Measurements from ENCODE around the gene ART4.

ART4 gene, protein sequence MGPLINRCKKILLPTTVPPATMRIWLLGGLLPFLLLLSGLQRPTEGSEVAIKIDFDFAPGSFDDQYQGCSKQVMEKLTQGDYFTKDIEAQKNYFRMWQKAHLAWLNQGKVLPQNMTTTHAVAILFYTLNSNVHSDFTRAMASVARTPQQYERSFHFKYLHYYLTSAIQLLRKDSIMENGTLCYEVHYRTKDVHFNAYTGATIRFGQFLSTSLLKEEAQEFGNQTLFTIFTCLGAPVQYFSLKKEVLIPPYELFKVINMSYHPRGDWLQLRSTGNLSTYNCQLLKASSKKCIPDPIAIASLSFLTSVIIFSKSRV

DNA sequence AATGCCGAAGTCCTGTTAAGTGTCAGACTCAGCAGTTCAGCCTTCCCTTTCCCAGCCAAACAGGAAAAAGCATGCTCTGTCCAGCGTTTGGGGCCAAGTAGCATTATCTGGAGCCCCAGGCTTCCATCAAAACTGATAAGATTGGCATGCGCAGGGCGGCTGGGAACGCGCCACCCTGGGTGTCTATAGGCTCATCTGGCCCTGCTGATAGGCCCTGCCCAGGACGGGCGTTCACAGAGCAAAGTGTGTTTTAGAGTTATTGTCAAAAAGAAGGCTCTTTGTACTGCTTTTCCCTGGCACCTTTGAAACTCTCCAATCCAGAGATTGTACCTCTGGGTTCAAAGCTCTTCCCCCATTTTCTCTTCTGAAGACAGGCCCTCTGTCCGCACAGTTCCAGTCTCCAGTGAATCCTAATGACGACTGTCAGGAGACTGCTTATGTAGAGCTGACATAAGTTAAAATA lies at the start of gene ART4:
TSS of gene ART4 (minus strand) at position 102 of the 463 bp plus-strand sequence. CDS start 413 bp downstream, outside the sequence.
- H3K27ac ChIP-seq, result peak within 1 kb of the TSS in 6 of 21 experiments; percentile 11 to 53 (median 34)
- H3K4me3 ChIP-seq, result no peak within 1 kb of the TSS

DNA sequence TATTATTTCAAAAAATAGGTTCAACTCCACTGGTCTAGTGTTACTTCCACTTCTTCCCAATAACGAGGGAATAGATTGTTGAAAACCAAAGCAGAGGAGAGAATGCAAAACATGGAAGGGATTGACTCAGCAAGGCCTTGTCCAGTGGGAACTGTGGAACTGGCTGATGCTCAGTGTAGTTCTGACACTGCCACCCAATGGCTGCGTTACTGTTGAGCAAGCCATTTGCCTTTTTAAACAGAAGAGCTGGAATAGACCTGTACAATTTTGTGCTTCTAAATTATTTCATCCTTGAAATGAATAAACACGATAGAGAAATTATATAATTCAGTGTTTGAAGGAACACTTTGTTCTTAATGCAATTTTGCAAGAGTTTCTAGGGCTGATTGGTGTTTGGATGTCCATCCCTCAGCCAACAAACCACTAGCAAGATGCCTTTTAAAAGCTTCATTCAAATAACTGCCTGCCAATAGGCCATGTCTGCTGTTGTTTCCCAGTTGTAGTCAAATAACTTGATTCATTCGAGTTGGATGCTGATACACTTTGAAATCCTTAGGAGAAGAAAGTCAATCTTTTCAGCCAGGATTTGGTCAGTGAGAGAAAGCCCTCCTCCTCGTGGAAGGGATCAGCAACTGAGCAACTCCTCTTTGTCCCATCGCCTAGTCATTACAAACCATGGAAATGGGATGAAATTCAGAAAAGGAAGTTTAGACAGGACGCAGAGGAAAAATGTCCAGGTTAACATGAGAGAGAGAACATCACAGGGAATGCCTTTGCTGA lies 49.6 kb upstream of the ART4 start:
- H3K27ac ChIP-seq, result peak overlapping the region in 10 of 21 experiments; percentile 10 to 69 (median 41)
- no peak overlapping the region for H3K4me3 ChIP-seq

DNA sequence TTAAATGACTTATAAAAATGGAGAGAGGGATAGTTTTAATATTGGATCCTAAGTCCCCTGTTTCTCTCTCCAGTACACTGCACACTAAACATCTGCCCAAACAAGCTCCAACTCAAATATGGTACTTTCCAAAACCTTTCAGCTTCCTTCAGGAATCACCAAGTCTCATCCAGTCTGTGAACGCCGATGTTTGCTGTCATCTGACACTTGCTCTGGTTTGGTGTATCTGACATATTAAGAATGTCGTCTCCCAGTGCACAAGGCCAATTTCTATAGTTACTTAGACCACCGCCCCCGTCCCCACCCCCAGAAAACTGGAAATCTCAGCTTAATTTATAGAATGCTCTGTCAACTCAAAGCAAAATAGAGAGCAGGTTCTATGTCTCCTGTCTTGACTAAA lies 47.4 kb upstream of the ART4 start:
- no peak overlapping the region for H3K4me3 ChIP-seq
- no peak overlapping the region for H3K27ac ChIP-seq

DNA sequence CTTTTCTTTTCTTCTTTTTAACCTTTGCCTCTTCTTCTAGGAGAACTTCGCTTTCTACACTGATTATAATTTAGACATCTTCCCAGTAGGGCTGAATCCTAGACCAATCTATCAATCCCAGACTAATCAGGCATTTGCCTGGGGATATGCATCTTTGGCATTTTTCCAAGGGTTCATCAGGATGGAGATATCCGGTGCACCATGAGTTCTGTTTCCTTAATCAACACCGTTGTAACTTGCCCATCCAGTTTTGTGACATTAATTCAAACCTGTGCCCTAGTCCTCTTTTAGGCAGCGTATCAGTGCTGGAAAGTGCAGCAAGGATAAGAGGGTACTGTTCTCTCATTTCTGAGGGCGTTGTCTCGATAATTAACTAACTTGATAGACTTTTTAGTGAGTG lies 42.9 kb upstream of the ART4 start:
- no peak overlapping the region for H3K4me3 ChIP-seq
- peak overlapping the region in 10 of 21 experiments; percentile 5 to 74 (median 48) for H3K27ac ChIP-seq

DNA sequence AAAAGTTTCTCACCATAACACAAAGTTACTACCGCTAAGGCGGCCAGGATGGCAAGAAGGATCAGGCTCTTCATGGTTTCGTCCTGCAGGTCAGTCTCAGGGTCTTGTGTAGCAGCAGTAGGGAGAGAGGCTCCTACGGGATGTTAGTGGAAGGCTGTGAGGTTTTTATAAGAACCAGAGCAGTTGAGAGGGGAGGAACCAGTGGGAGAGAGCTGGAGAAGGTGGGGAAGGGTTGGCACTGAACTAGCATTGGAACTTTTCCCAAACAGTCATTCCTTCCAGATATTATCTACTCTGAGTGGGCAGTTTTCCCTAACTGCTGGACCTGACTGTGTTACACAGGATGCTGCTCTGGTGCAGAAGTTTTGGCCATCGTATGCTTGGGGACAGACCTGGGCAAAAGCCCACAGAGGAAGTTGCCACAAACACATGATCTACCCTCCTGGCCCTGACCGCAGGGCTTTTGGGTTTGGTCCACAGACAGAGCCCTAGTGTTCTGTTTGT lies 42.4 kb upstream of the ART4 start, which contains the start of gene MGP:
TSS of gene MGP (minus strand) at position 137 of the 504 bp plus-strand sequence. CDS start at position 74, 63 bp downstream.
- H3K4me3 ChIP-seq, result peak within 1 kb of the TSS in 4 of 7 experiments; percentile 10 to 36 (median 16)
- peak within 1 kb of the TSS in 17 of 21 experiments; percentile 5 to 74 (median 55) for H3K27ac ChIP-seq

DNA sequence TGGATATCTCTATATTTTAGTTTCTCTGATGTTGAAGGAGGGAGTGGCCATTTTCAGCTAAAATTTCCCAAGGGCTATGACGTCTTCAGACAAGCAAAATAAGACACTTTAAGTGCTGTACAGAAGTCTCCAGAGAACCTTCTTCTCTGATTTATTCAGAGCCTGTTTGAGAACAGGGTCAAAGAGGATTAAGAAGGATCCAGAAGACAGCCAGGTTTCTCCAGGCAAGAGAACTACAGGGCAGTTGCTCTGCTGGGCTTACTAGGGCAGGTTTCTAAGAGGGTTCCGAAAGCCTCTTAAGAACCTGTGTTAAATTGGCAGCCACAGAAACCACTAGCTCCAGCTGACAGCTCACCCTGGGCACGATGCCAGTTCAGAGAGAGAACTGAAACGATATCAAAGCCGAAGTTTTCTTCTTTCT lies 41.1 kb upstream of the ART4 start:
- Histone ChIP-seq H3K4me3 (peak overlapping the region in 3 of 7 experiments; percentile 12 to 36 (median 19)), H3K27ac (peak overlapping the region in 10 of 21 experiments; percentile 18 to 74 (median 48))

DNA sequence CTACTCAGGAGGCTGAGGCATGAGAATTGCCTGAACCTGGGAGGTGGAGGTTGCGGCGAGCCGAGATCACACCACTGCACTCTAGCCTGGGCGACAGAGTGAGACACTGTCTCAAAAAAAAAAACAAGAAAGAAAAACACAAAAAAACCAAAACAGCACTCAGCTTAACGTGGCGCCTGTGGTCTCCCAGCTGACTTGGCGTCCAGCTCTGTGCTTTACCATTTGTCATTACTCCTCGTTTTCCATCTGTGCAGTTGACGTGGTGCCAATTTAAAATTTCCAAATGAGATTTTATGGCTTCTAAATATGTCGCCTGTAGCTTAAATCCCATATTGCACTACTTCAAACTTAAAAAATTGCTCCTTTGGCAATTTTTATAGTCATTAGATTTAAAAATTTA lies 40.4 kb upstream of the ART4 start:
- Histone ChIP-seq H3K4me3 (peak overlapping the region in 3 of 7 experiments; percentile 12 to 36 (median 19)), H3K27ac (peak overlapping the region in 8 of 21 experiments; percentile 8 to 74 (median 48))

DNA sequence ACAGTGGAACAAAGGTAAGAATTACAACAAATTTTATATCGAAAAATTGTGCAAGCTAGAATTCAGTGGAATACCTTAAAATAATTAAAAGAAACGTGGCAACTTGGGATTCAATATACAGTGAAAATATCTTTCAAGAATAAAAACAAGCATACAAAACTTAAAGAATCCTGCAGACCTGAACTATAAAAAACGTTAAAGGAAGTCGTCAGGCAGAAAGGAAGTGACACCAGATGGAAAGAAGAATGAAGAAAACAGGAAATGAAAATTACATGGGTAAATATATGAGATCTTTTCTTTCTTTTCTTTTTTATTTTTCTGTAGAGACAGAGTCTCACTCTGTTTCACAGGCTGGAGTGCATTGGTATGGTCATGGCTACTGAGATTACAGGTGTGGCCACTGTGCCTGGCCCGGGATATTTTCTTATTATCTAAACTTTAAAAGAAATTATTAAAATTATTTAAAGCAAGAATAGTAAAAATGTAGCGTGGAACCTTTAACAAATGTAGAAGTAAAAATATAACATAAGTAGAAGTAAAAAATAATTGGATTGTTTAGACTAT lies 37.6 kb upstream of the ART4 start:
- no peak overlapping the region for H3K27ac ChIP-seq
- no peak overlapping the region for H3K4me3 ChIP-seq

DNA sequence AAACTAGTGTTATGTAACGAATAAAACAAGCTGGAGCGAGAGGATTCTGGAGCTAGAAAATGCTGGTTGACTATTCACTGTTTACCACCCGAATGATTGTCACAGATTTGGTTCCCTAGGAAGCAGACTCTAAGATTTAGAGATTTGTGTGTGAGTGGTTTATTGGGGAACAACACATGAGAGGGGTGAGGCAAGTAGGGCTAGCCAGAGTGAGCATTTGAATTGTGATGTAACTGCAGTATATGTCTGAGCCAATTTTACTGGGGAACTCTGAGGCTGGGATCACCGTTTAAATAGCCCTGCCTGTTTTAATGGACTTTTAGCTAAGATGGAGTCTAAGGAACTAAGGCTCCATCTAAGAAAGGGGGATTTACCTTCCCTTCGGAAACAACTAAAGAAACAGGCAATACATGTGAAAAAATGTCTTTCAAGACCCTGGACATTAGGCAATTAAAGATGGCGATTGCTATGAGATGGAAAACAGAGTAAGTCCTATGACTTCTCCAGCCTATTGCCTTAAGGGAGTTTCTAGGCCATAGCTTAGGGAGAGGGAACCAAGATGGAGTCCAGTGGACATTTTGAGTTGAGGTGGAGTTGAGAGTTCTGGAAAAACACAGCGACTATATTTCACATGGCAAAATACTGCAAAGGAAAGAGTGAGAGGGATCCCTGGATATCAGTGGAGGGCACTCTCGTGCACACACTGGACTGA lies 36.1 kb upstream of the ART4 start:
- H3K27ac ChIP-seq, result peak overlapping the region in 1 of 21 experiments; percentile 12
- H3K4me3 ChIP-seq, result no peak overlapping the region

DNA sequence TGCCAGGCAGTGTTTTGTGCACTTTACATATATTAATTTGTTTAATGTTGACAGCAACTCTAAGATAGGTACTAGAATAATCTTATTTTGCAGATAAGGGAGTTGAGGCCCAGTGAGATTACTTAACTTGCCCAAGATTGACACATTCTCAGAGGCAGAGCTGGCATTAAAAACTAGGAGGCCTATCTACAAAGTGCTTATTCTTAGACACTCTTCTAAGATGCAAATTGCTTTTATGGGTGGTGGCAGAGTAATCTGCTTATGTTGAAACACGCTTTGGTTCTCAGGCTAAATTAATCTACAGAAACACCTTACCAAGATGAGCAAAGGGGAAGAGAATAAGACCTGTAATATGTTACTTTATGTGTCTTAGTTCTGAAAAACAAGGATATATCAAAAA lies 35.2 kb upstream of the ART4 start:
- Histone ChIP-seq H3K27ac (no peak overlapping the region), H3K4me3 (no peak overlapping the region)

DNA sequence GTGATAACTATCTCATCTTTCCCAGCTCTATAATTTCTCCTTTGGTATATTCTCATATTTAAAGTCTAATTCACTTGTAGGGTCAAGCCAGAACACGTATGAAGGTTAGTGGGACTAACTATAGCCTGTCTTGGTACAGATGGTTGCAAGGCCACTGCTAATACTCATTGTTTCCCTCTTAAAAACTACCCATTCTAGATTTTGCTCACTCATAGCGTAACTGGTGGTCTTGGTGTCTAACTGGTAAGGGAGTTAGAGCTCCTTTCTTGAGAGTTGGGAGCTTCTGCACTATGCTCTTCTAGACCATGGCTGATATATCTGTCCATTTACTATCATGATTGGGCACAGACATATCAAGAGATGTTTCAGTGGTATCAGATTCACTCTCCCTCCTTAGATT lies 33.5 kb upstream of the ART4 start:
- H3K4me3 ChIP-seq, result no peak overlapping the region

DNA sequence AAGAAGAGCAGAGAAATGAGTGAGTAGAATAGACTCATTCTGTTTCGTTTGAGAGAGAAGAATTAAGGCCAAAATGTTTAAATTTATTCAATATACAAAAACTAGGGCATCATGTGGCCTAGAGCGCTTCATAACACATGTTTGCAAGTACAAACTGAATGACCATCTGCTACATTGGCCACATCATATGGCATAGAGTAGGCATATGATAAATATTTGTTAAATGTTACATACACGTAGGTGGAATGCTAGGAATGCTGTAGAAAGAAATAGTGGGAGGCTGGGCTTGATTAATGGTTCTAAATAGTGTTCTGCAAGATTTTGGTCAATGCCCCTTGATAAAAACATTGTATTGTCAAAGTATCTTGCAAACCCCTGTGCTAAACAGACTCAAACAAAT lies 31.6 kb upstream of the ART4 start:
- no peak overlapping the region for H3K4me3 ChIP-seq
- H3K27ac ChIP-seq, result no peak overlapping the region

More for the DNA sequence above, 33.5 kb upstream of the ART4 start:
- no peak overlapping the region for H3K27ac ChIP-seq

DNA sequence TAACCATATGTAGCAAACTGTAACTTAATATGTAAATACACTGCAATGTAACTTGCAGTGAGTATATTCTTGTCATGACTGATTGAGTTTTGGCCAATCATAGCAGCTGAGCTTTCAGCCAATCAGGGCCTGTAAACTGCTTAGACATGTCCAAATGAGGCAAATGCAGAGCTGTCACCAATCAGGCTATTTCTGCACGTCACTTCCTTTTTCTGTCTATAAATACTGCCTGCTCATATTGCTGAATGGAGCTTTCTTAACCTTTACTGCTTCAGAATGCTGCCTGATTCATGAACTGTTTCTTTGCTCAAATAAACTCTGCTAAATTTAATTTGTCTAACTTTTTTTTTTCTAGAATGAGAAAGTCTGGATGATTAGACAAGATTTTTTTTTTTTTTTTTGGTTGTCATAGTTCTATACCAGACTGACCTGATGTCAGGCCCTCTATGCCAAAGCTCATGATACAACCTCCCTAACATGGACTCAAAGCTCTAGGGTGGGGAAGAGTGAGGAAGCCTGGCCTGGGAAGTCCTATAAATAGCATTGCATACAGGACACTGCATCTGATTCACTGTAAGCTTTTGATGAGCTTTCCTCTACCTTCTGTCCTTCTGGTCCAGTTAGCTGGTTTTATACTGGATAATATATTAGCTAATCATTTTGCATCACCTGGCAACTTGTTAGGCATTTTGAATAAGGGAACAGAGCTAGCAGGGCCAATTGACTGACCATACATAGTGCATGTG lies 30.3 kb upstream of the ART4 start:
- H3K27ac ChIP-seq, result no peak overlapping the region
- no peak overlapping the region for H3K4me3 ChIP-seq

DNA sequence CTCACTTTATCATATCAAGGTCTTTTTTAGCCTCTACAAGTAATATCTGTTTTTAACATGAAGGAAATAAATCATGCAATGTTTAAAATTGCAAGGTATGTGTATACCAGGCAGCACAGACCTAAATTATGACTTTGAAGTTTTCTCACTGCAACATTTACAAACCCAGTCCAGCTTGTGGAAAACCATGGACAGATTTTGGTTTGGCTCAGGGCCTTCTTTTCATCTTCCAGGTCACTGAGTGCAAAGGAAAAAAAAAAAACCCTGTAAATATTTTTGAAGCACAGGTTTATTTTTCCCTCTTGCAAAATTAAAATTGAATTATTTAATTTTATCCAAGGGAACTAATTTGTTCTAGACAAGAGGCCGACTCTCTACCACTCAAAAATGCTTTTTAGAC lies 28.6 kb upstream of the ART4 start:
- no peak overlapping the region for H3K27ac ChIP-seq

DNA sequence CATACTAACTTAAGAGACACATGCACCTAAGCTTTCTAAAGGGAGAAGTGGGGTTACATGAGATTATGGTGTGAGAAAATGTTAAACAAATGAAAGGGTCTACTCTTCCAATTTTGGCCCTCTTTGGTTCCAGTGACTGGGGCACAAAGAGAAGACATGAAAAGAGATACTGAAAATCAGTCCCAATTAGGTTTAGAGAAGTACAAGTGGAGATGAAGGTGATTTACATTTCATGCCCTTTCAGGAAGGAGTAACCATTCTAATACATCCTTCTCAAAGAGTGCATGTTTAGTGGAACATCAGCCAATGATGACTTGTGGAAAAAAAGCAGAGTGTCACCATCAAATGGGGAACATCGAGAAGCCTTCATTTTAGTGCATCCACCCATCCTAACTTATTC lies 27.9 kb upstream of the ART4 start:
- no peak overlapping the region for H3K4me3 ChIP-seq
- no peak overlapping the region for H3K27ac ChIP-seq

More for the DNA sequence above, 28.6 kb upstream of the ART4 start:
- no peak overlapping the region for H3K4me3 ChIP-seq

DNA sequence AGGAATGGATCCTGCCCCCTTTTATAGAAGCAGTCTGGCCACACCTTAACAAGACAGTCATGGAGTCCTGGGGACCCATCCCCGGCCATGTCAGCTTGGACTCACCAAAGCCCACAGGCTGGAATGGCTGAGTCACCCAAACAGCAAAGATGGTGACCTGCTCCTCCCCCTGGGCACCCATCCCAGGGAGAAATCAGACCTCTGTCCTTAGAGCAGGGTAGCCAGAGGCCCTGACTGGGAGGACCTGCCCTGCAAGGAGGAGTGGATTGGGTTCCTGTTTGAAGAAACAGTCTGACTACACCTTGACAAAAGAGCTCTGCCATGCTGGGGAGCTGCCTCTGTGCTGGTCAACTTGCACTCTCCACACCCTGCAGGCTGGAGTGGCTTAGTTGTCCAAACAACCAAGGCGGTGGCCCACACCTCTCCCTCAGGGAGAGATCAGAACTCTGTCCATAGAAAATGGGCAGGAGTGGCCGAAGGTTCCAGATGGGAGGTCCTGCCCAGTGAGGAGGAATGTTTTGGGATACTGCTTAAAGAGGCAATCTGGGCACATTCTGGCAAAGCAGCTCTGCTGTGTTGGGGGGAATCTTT lies 25.7 kb upstream of the ART4 start:
- no peak overlapping the region for H3K4me3 ChIP-seq
- H3K27ac ChIP-seq, result no peak overlapping the region

DNA sequence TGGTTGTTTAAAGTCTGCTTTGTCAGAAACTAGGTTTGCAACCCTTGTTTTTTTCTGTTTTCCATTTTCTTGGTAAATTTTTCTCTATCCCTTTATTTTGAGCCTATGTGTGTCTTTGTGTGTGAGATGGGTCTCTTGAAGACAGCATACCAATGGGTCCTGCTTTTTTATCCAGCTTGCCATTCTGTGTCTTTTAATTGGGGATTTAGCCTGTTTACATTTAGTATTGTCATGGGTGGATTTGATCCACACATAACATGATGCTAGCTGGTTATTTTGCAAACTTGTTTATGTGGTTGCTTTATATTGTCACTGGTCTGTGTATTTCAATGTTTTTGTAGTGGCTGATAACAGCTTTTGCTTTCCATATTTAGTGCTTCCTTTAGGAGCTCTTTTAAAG lies 17.2 kb upstream of the ART4 start:
- Histone ChIP-seq H3K4me3 (no peak overlapping the region), H3K27ac (no peak overlapping the region)

DNA sequence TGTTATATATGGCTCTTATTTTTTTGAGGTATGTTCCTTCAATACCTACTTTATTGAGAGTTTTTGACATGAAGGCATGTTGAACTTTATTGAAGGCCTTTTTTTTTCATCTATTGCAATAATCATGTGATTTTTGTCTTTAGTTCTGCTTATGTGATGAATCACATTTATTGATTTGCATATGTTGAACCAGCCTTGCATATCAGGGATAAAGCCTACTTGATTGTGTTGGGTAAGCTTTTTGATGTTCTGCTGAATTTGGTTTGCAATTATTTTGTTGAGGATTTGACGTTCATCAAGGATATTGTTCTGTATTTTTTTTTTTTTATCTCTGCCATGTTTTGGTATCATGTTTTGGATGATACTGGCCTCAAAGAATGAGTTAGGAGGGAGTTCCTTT lies 15.2 kb upstream of the ART4 start:
- H3K27ac ChIP-seq, result no peak overlapping the region
- no peak overlapping the region for H3K4me3 ChIP-seq

All from skin epidermis (tissue), 12 donors.